Neural cell (in vitro differentiated cells): ENCODE measurements around the gene CPSF4L.

Source experiments
- CTCF ChIP-seq: fragments of 450-650 bp; IDR thresholded peaks from 2 replicates; pipeline ENCODE4 v1.5.1; 2014; ENCODE audit warnings: antibody characterized with exemption, mild to moderate bottlenecking, moderate library complexity; ENCODE audit not compliant: poor library complexity, severe bottlenecking
- EZH2 ChIP-seq: fragments of 200-600, 300-800 bp; shearing (Covaris generic), sonication (generic); IDR thresholded peaks from 2 replicates; pipeline ENCODE4 v1.6.1; 2014; ENCODE audit warnings: antibody characterized with exemption, low read length, borderline replicate concordance, mild to moderate bottlenecking; ENCODE audit not compliant: insufficient read depth, poor library complexity, severe bottlenecking
- MXI1 ChIP-seq: fragments of 450-650 bp; conservative IDR thresholded peaks from 2 replicates; pipeline ENCODE4 v1.6.1; 2014; ENCODE audit warnings: antibody characterized with exemption, mild to moderate bottlenecking; ENCODE audit not compliant: poor library complexity, severe bottlenecking

- TF ChIP-seq MXI1 (no peak), EZH2 (no peak), CTCF (no peak)
Measured at GRCh38 chr17:73279704-73280103, 18.0 kb upstream of the CPSF4L start.
